HTR-8/SVneo (cell line): Measurements from ENCODE around the gene CD59.
"Not testable (repeated sequence)": the region's sequence is repeated elsewhere in the genome, so short reads cannot be mapped to it uniquely, and the experiment has no call there.

Source experiments
- DNase-seq: peaks from one replicate; pipeline ENCODE4 v3.0.0; 2011; ENCODE audit warnings: low spot score, mixed read lengths; ENCODE audit not compliant: insufficient read length
- FAIRE-seq: peaks from 2 replicates; lab custom pipeline; 2011; peaks lifted over from hg19 to GRCh38; lab: Jason Lieb, UNC

Gene CD59

GRCh38 chr11:33697997-33698396 lies 38.2 kb downstream of the CD59 start:
- no peak for FAIRE-seq
- DNase-seq = no peak

GRCh38 chr11:33696931-33697638 lies 39.1 kb downstream of the CD59 start:
- FAIRE-seq (no peak), DNase-seq (no peak)

- DNase-seq = no peak
- no peak for FAIRE-seq
Observed at GRCh38 chr11:33696411-33696810, 39.8 kb downstream of the CD59 start.

GRCh38 chr11:33695051-33695566 lies 41.1 kb downstream of the CD59 start:
- FAIRE-seq = no peak
- no peak for DNase-seq

- no peak for DNase-seq
- no peak for FAIRE-seq
Observed at GRCh38 chr11:33694346-33695050, 41.7 kb downstream of the CD59 start.

- FAIRE-seq (no peak), DNase-seq (no peak)
Observed at GRCh38 chr11:33692541-33692940, 43.7 kb downstream of the CD59 start.

GRCh38 chr11:33692013-33692504 lies 44.2 kb downstream of the CD59 start:
- FAIRE-seq (peak; percentile 55), DNase-seq (peak; percentile 75)

- DNase-seq (no peak), FAIRE-seq (no peak)
Observed at GRCh38 chr11:33691066-33691864, 45.0 kb downstream of the CD59 start.

- DNase-seq (peak; percentile 62), FAIRE-seq (peak; percentile 80)
Observed at GRCh38 chr11:33690290-33691065, 45.7 kb downstream of the CD59 start.

- FAIRE-seq = no peak
- no peak for DNase-seq
Observed at GRCh38 chr11:33689501-33689900, 46.7 kb downstream of the CD59 start.

- DNase-seq (no peak), FAIRE-seq (no peak)
Observed at GRCh38 chr11:33689085-33689484, 47.1 kb downstream of the CD59 start.

GRCh38 chr11:33687733-33688479 lies 48.3 kb downstream of the CD59 start:
- FAIRE-seq (peak; percentile 63), DNase-seq (peak; percentile 64)

- no peak for FAIRE-seq
- DNase-seq = no peak
Observed at GRCh38 chr11:33685082-33685481, 51.1 kb downstream of the CD59 start.

GRCh38 chr11:33684003-33684706 lies 52.1 kb downstream of the CD59 start:
- FAIRE-seq (no peak), DNase-seq (no peak)

- DNase-seq = no peak
- no peak for FAIRE-seq
Observed at GRCh38 chr11:33682446-33682845, 53.8 kb downstream of the CD59 start.

- no peak for DNase-seq
- FAIRE-seq = no peak
Observed at GRCh38 chr11:33682019-33682418, 54.2 kb downstream of the CD59 start.

- DNase-seq, FAIRE-seq: not testable (repeated sequence)
Observed at GRCh38 chr11:33678616-33679015, 57.6 kb downstream of the CD59 start.

GRCh38 chr11:33674035-33674814 lies 62.0 kb downstream of the CD59 start:
- DNase-seq (no peak), FAIRE-seq (no peak)
